ENCODE data around the gene RGS3.

RGS3 gene

DNA sequence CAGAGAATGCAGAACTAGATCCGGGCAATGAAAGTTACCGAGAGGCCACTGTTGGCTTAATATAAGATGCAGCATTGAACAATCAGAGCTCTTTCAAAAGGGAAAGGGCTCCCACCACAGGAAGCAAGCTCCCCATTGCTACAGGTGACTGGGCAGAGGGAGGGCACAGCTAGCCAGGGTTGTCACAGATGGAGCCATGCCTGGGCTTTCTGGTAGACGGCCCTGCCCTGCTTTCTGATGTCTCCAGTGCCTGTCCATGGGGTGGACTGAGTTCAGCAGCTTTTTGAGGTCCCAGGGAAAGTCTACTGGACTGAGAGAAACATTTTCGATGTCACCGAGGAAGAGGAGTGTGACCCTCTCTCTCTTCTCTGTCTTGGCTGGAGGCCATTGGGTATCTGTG lies 14.1 kb downstream of the RGS3 start:
- DNase-seq (ENCODE audit: low spot score) = no peak
- no CpG with 5 or more reads among the region's 5 CpGs for WGBS, 2 donors (ENCODE audit: extremely low coverage in 2 of 2, insufficient read length in 2 of 2, insufficient replicate concordance in 1 of 2)
- H4K91ac ChIP-seq (ENCODE audit: low read depth, low read length, poor library complexity) = no peak overlapping the region
- no peaks in the 10 kb centered on the region for H3K27me3 ChIP-seq (ENCODE audit: control insufficient read depth in 3 of 3, insufficient read depth in 3 of 3, low read depth in 1 of 3, low read length in 3 of 3)
- H3K4me2 ChIP-seq (ENCODE audit: insufficient read depth, low read length, poor library complexity, severe bottlenecking) = no peak overlapping the region
- H3K79me1 ChIP-seq (ENCODE audit: low read depth, low read length) = no peaks in the 10 kb centered on the region
- H3K9ac ChIP-seq (ENCODE audit: low read depth, low read length, poor library complexity) = no peak overlapping the region
- H2BK12ac ChIP-seq (ENCODE audit: low read length) = no peak overlapping the region
- H3K36me3 ChIP-seq (replicated peaks in 1 of 2; ENCODE audit: control insufficient read depth in 2 of 2, insufficient read depth in 2 of 2, low read length in 2 of 2) = no peaks in the 10 kb centered on the region
- H3K9me3 ChIP-seq (replicated peaks in 1 of 2; ENCODE audit: control insufficient read depth in 2 of 2, insufficient read depth in 1 of 2, low read depth in 1 of 2, low read length in 2 of 2) = peaks cover 0 to 1% of the 10 kb centered on the region in 2 donors
- H4K8ac ChIP-seq (ENCODE audit: low read depth, low read length) = no peak overlapping the region
- peak overlapping the region; percentile 54 for H2AFZ ChIP-seq (ENCODE audit: low read length)
- H3K14ac ChIP-seq (ENCODE audit: low read length) = no peak overlapping the region
- no peak overlapping the region for H3K23ac ChIP-seq (ENCODE audit: low read depth, low read length, poor library complexity)
- H3K4me3 ChIP-seq (ENCODE audit: low read length in 2 of 2) = no peak overlapping the region
- H3K4ac ChIP-seq (ENCODE audit: low read length) = no peak overlapping the region
- H2BK15ac ChIP-seq (ENCODE audit: low read length) = no peak overlapping the region
- no peak overlapping the region for H3K18ac ChIP-seq (ENCODE audit: low read length)
- H3K27ac ChIP-seq (replicated peaks; ENCODE audit: low read length) = no peak overlapping the region
- peaks cover 4 to 12% of the 10 kb centered on the region in 2 donors for H3K4me1 ChIP-seq (ENCODE audit: control insufficient read depth in 2 of 2, insufficient read depth in 1 of 2, low read depth in 1 of 2, low read length in 2 of 2)
- H2BK120ac ChIP-seq (ENCODE audit: low read depth, low read length) = no peak overlapping the region
- no peak overlapping the region for H2BK5ac ChIP-seq (ENCODE audit: low read length)
- no peak overlapping the region for H2AK5ac ChIP-seq (ENCODE audit: low read depth, low read length)

DNA sequence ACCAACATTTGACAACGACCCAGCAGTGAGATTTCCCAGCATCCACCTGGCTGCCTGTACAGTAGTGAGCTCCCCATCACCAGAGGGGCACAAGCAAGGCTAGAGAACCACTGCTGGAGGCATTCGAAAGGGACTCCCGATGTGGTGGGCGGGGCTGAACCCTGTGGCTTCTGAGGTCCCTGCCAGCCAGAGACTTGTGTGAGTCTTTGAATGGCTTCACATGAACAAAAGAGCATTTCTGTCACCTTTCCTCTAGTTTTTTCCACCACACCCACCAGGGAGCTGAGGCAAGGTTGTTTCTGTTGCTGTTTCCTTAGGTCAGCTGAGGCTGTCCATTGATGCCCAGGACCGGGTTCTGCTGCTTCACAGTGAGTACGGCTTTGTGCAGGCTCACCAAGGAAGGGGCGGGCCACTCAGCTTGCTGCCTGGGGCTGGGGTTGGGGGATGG lies 15.7 kb downstream of the RGS3 start:
- Histone ChIP-seq H3K18ac (ENCODE audit: low read length) (peak overlapping the region; percentile 79), H4K8ac (ENCODE audit: low read depth, low read length) (no peak overlapping the region), H3K4me2 (ENCODE audit: insufficient read depth, low read length, poor library complexity, severe bottlenecking) (no peak overlapping the region), H3K79me1 (ENCODE audit: low read depth, low read length) (no peaks in the 10 kb centered on the region), H3K36me3 (replicated peaks in 1 of 2; ENCODE audit: control insufficient read depth in 2 of 2, insufficient read depth in 2 of 2, low read length in 2 of 2) (no peaks in the 10 kb centered on the region), H2BK12ac (ENCODE audit: low read length) (no peak overlapping the region), H4K91ac (ENCODE audit: low read depth, low read length, poor library complexity) (no peak overlapping the region), H3K14ac (ENCODE audit: low read length) (no peak overlapping the region), H3K27me3 (ENCODE audit: control insufficient read depth in 3 of 3, insufficient read depth in 3 of 3, low read depth in 1 of 3, low read length in 3 of 3) (no peaks in the 10 kb centered on the region), H2AK5ac (ENCODE audit: low read depth, low read length) (peak overlapping the region; percentile 38), H3K9ac (ENCODE audit: low read depth, low read length, poor library complexity) (no peak overlapping the region), H2BK15ac (ENCODE audit: low read length) (no peak overlapping the region), H3K4me1 (ENCODE audit: control insufficient read depth in 2 of 2, insufficient read depth in 1 of 2, low read depth in 1 of 2, low read length in 2 of 2) (peaks cover 4 to 12% of the 10 kb centered on the region in 2 donors), H3K4ac (ENCODE audit: low read length) (no peak overlapping the region), H3K23ac (ENCODE audit: low read depth, low read length, poor library complexity) (no peak overlapping the region), H2AFZ (ENCODE audit: low read length) (no peak overlapping the region), H3K4me3 (ENCODE audit: low read length in 2 of 2) (no peak overlapping the region), H3K9me3 (replicated peaks in 1 of 2; ENCODE audit: control insufficient read depth in 2 of 2, insufficient read depth in 1 of 2, low read depth in 1 of 2, low read length in 2 of 2) (peaks cover 0 to 1% of the 10 kb centered on the region in 2 donors), H2BK120ac (ENCODE audit: low read depth, low read length) (no peak overlapping the region), H3K27ac (replicated peaks; ENCODE audit: low read length) (no peak overlapping the region), H2BK5ac (ENCODE audit: low read length) (no peak overlapping the region)
- DNase-seq (ENCODE audit: low spot score) = no peak
- no CpG with 5 or more reads among the region's 7 CpGs for WGBS, 2 donors (ENCODE audit: extremely low coverage in 2 of 2, insufficient read length in 2 of 2, insufficient replicate concordance in 1 of 2)

DNA sequence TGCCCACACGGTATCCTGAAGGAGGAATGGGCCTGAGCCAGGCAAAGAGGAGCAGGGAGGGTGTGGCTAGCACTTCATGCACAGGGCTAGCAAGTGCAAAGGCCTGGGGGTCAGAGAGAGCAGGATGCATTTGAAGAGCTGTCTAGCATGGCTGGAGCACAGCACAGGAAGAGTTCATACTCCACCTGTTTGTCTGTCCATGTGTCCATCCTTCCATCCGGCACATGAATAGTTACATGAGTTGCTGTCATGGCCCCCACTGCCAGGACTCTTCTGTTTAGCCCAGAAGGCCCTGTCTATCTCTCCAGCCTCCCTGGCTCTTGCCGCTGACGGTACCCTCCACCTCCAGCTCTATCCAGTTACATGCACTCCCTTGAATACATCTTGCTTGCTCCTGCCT lies 17.1 kb downstream of the RGS3 start:
- H3K4me1 ChIP-seq (ENCODE audit: control insufficient read depth in 2 of 2, insufficient read depth in 1 of 2, low read depth in 1 of 2, low read length in 2 of 2) = peaks cover 4 to 12% of the 10 kb centered on the region in 2 donors
- no peaks in the 10 kb centered on the region for H3K79me1 ChIP-seq (ENCODE audit: low read depth, low read length)
- H2AFZ ChIP-seq (ENCODE audit: low read length) = no peak overlapping the region
- no peak overlapping the region for H4K91ac ChIP-seq (ENCODE audit: low read depth, low read length, poor library complexity)
- no peak overlapping the region for H3K4me2 ChIP-seq (ENCODE audit: insufficient read depth, low read length, poor library complexity, severe bottlenecking)
- no peak overlapping the region for H3K4me3 ChIP-seq (ENCODE audit: low read length in 2 of 2)
- no peak overlapping the region for H3K4ac ChIP-seq (ENCODE audit: low read length)
- H2BK15ac ChIP-seq (ENCODE audit: low read length) = no peak overlapping the region
- no peak overlapping the region for H2BK5ac ChIP-seq (ENCODE audit: low read length)
- no peak overlapping the region for H3K14ac ChIP-seq (ENCODE audit: low read length)
- H3K9ac ChIP-seq (ENCODE audit: low read depth, low read length, poor library complexity) = no peak overlapping the region
- H2BK12ac ChIP-seq (ENCODE audit: low read length) = no peak overlapping the region
- H3K27me3 ChIP-seq (ENCODE audit: control insufficient read depth in 3 of 3, insufficient read depth in 3 of 3, low read depth in 1 of 3, low read length in 3 of 3) = no peaks in the 10 kb centered on the region
- peak overlapping the region; percentile 16 for H2AK5ac ChIP-seq (ENCODE audit: low read depth, low read length)
- no peak overlapping the region for H2BK120ac ChIP-seq (ENCODE audit: low read depth, low read length)
- H4K8ac ChIP-seq (ENCODE audit: low read depth, low read length) = no peak overlapping the region
- no peaks in the 10 kb centered on the region for H3K36me3 ChIP-seq (replicated peaks in 1 of 2; ENCODE audit: control insufficient read depth in 2 of 2, insufficient read depth in 2 of 2, low read length in 2 of 2)
- no peak overlapping the region for H3K27ac ChIP-seq (replicated peaks; ENCODE audit: low read length)
- no peak overlapping the region for H3K18ac ChIP-seq (ENCODE audit: low read length)
- no peak overlapping the region for H3K23ac ChIP-seq (ENCODE audit: low read depth, low read length, poor library complexity)
- DNase-seq (ENCODE audit: low spot score) = no peak
- no CpG with 5 or more reads among the region's 4 CpGs for WGBS, 2 donors (ENCODE audit: extremely low coverage in 2 of 2, insufficient read length in 2 of 2, insufficient replicate concordance in 1 of 2)
- H3K9me3 ChIP-seq (replicated peaks in 1 of 2; ENCODE audit: control insufficient read depth in 2 of 2, insufficient read depth in 1 of 2, low read depth in 1 of 2, low read length in 2 of 2) = no peaks in the 10 kb centered on the region

DNA sequence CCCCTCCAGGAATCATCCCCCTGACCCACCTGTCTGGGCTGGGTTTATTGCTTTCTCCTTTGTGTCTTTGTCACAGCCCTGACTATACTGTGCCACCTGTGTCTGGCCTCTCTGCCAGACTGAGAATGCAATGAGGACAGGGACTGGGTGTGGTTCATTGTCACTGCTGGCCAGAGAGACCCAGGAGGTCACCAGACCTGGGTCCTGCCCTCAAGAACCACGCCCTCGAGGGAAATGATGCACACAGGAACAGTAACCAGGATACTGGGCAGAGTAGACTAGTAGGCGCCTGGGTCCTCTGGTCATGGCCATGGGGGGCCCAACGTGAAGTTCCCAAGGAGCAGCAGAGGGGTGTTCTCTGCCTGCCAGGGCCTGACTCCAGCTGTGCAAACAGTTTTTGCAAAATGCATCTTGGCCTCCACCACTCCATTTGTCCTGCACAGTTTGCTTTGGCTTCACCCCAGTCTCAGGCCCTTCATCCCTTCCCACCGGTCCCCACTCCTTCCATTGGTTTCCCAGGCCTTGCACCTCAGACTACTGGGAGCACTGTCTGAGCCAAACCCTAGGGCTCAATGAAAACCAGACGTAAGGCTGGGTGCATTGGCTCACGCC lies 17.8 kb downstream of the RGS3 start:
- H2BK120ac ChIP-seq (ENCODE audit: low read depth, low read length) = no peak overlapping the region
- no peak overlapping the region for H3K27ac ChIP-seq (replicated peaks; ENCODE audit: low read length)
- peaks cover 4 to 12% of the 10 kb centered on the region in 2 donors for H3K4me1 ChIP-seq (ENCODE audit: control insufficient read depth in 2 of 2, insufficient read depth in 1 of 2, low read depth in 1 of 2, low read length in 2 of 2)
- no peak for DNase-seq (ENCODE audit: low spot score)
- no peak overlapping the region for H2AK5ac ChIP-seq (ENCODE audit: low read depth, low read length)
- no peaks in the 10 kb centered on the region for H3K9me3 ChIP-seq (replicated peaks in 1 of 2; ENCODE audit: control insufficient read depth in 2 of 2, insufficient read depth in 1 of 2, low read depth in 1 of 2, low read length in 2 of 2)
- no peak overlapping the region for H3K4me2 ChIP-seq (ENCODE audit: insufficient read depth, low read length, poor library complexity, severe bottlenecking)
- H3K4me3 ChIP-seq (ENCODE audit: low read length in 2 of 2) = no peak overlapping the region
- H3K9ac ChIP-seq (ENCODE audit: low read depth, low read length, poor library complexity) = no peak overlapping the region
- H4K8ac ChIP-seq (ENCODE audit: low read depth, low read length) = no peak overlapping the region
- H2BK12ac ChIP-seq (ENCODE audit: low read length) = peak overlapping the region; percentile 34
- H2BK5ac ChIP-seq (ENCODE audit: low read length) = no peak overlapping the region
- no peak overlapping the region for H3K14ac ChIP-seq (ENCODE audit: low read length)
- no peak overlapping the region for H3K23ac ChIP-seq (ENCODE audit: low read depth, low read length, poor library complexity)
- H3K18ac ChIP-seq (ENCODE audit: low read length) = peak overlapping the region; percentile 30
- no peak overlapping the region for H3K4ac ChIP-seq (ENCODE audit: low read length)
- no peaks in the 10 kb centered on the region for H3K79me1 ChIP-seq (ENCODE audit: low read depth, low read length)
- WGBS, 2 donors (ENCODE audit: extremely low coverage in 2 of 2, insufficient read length in 2 of 2, insufficient replicate concordance in 1 of 2) = no CpG with 5 or more reads among the region's 7 CpGs
- H2BK15ac ChIP-seq (ENCODE audit: low read length) = no peak overlapping the region
- H3K36me3 ChIP-seq (replicated peaks in 1 of 2; ENCODE audit: control insufficient read depth in 2 of 2, insufficient read depth in 2 of 2, low read length in 2 of 2) = no peaks in the 10 kb centered on the region
- H2AFZ ChIP-seq (ENCODE audit: low read length) = no peak overlapping the region
- no peak overlapping the region for H4K91ac ChIP-seq (ENCODE audit: low read depth, low read length, poor library complexity)
- no peaks in the 10 kb centered on the region for H3K27me3 ChIP-seq (ENCODE audit: control insufficient read depth in 3 of 3, insufficient read depth in 3 of 3, low read depth in 1 of 3, low read length in 3 of 3)
